GM12892 (cell line): ENCODE data around the gene DPP6.

Source experiments
- POLR2A ChIP-seq: IDR thresholded peaks from 2 replicates; pipeline ENCODE4 v1.6.1; 2011; ENCODE audit warnings: low read depth, low read length, control low read depth
- POLR2AphosphoS5 ChIP-seq: IDR thresholded peaks from 2 replicates; pipeline ENCODE4 v1.6.1; 2011; ENCODE audit warnings: low read depth, low read length, control low read depth

GRCh38 chr7:154672659-154673415 is 620.6 kb downstream of the DPP6 start:
- TF ChIP-seq POLR2A = no peak
- TF ChIP-seq POLR2AphosphoS5 = no peak
